ENCODE data around the gene NBAS. TPM values are rescaled to one million over a fixed set of nuclear protein-coding genes. Genes with fewer than 3 reads are reported as not detected.

The NBAS gene
- total RNA-seq, 1 experiment from 2014 or later = 32.5 TPM

GRCh38 chr2:15605721-15606120 lies 44.6 kb upstream of the NBAS start:
- Histone ChIP-seq H3K79me1 (ENCODE audit: insufficient read depth, low read depth, low read length, poor library complexity, severe bottlenecking) (no peaks in the 10 kb centered on the region), H2BK12ac (ENCODE audit: insufficient read length, low read depth, low read length) (no peak overlapping the region), H3K9ac (ENCODE audit: extremely low read depth, insufficient read length, low read length) (no peak overlapping the region), H3T11ph (ENCODE audit: low read length) (no peak overlapping the region), H4K8ac (replicated peaks; ENCODE audit: insufficient read length, low read depth, low read length) (no peak overlapping the region), H3K4ac (ENCODE audit: low read depth, low read length) (no peak overlapping the region), H2BK15ac (ENCODE audit: low read depth, low read length) (no peak overlapping the region), H3K18ac (ENCODE audit: insufficient read length, low read depth, low read length) (no peak overlapping the region), H2BK20ac (ENCODE audit: low read depth, low read length, poor library complexity, severe bottlenecking) (no peak overlapping the region), H2AK5ac (ENCODE audit: insufficient read length, low read length) (no peak overlapping the region), H3K79me2 (ENCODE audit: insufficient read depth, low read length) (no peaks in the 10 kb centered on the region), H3K27ac (ENCODE audit: insufficient read length, low read depth, low read length) (no peak overlapping the region), H3K23ac (ENCODE audit: insufficient read length, low read depth, low read length) (no peak overlapping the region), H3K27me3 (ENCODE audit: insufficient read depth, low read length) (no peaks in the 10 kb centered on the region), H3K56ac (ENCODE audit: insufficient read length, low read depth, low read length) (no peak overlapping the region), H4K20me1 (ENCODE audit: control insufficient read depth, insufficient read depth, insufficient read length) (no peaks in the 10 kb centered on the region), H2BK5ac (ENCODE audit: insufficient read length, low read length) (no peak overlapping the region), H3K9me3 (ENCODE audit: control insufficient read depth, low read depth, low read length) (no peaks in the 10 kb centered on the region), H3K14ac (ENCODE audit: insufficient read depth, low read length) (no peak overlapping the region), H2AFZ (ENCODE audit: low read length) (no peak overlapping the region), H4K91ac (ENCODE audit: insufficient read length, low read depth, low read length) (no peak overlapping the region), H2BK120ac (ENCODE audit: low read depth, low read length, poor library complexity, severe bottlenecking) (no peak overlapping the region), H3K4me1 (ENCODE audit: insufficient read depth, low read length) (no peaks in the 10 kb centered on the region), H3K23me2 (ENCODE audit: insufficient read length, low read depth, low read length, poor library complexity, severe bottlenecking) (no peaks in the 10 kb centered on the region), H4K5ac (ENCODE audit: insufficient read length, low read depth, low read length) (no peak overlapping the region), H3K4me2 (ENCODE audit: insufficient read depth, insufficient read length, low read length) (no peak overlapping the region)
- no peaks in the 10 kb centered on the region for H3K27me3 Mint-ChIP-seq (ENCODE audit: low read depth)
- no peak for TF ChIP-seq CTCF (conservative IDR thresholded peaks at IDR 0.05)
- no peak for DNase-seq
- no peak overlapping the region for H3K4me3 Mint-ChIP-seq
- H3K27ac Mint-ChIP-seq = no peak overlapping the region
- H3K36me3 Mint-ChIP-seq (ENCODE audit: insufficient read depth in 1 of 3, low read depth in 3 of 3) = peaks cover 69 to 94% (median 91%) of the 10 kb centered on the region in 3 experiments
- H3K4me1 Mint-ChIP-seq = peaks cover 0 to 4% of the 10 kb centered on the region in 2 experiments; a peak in 1 of 4 replicates
- H3K9me3 Mint-ChIP-seq = peaks cover 0 to 8% of the 10 kb centered on the region in 2 experiments; a peak in 2 of 5 replicates
- no CpG with 5 or more reads among the region's 1 CpG for WGBS (ENCODE audit: extremely low coverage, insufficient read length, low lambda C conversion rate)
